B cell (primary cell): ENCODE results near the gene TMEM81. TPM values are rescaled to one million over a fixed set of nuclear protein-coding genes. Genes with fewer than 3 reads are reported as not detected.

Source experiments
- ATAC-seq: fragments of 200-7000 bp; cut with Tn5 transposase; one replicate; pipeline ENCODE4 v1.10.0; 2021; ENCODE audit warnings: low read depth, mild to moderate bottlenecking, moderate number of reproducible peaks, moderate library complexity
- CTCF ChIA-PET: fragments of 350-600 bp; sonication (Branson Sonifier 250); formaldehyde crosslinking; loops from one replicate; lab custom pipeline; 2021; ENCODE audit warnings: antibody characterized with exemption, inconsistent platforms; lab: Charles Lee
- POLR2A ChIA-PET: fragments of 350-600 bp; sonication (Branson Sonifier 250); formaldehyde crosslinking; loops from one replicate; lab custom pipeline; 2021; ENCODE audit warnings: antibody characterized with exemption; lab: Charles Lee
- DNase-seq: peaks from one replicate; pipeline ENCODE4 v3.0.0; 2013
- H2AFZ ChIP-seq: 2 replicates; pipeline ENCODE4 v1.6.1; 2012; ENCODE audit warnings: mild to moderate bottlenecking, low read depth, low read length; ENCODE audit not compliant: insufficient read depth, poor library complexity, severe bottlenecking
- H3K27ac ChIP-seq, 2 donors: 1 replicate in 1 of 2; 2 replicates in 1 of 2; pipeline ENCODE4 v1.5.1; 2012 to 2013; ENCODE audit warnings: low read length in 2 of 2, mild to moderate bottlenecking in 2 of 2, moderate library complexity in 1 of 2
- H3K27me3 ChIP-seq, 4 experiments: fragments of 200-600 bp in 1 of 4; sonication (generic) in 1 of 4; replicated peaks in 1 of 4; 1 replicate in 2 of 4; 2 replicates in 2 of 4; pipeline versions ENCODE4 v1.6.1 to v1.7.0; 2013 to 2016; ENCODE audit warnings: low read length in 3 of 4, mild to moderate bottlenecking in 2 of 4, mixed read lengths in 1 of 4, moderate library complexity in 1 of 4; ENCODE audit not compliant: insufficient read depth in 4 of 4, control insufficient read depth in 3 of 4; ENCODE audit errors: control extremely low read depth in 1 of 4
- H3K36me3 ChIP-seq, 2 experiments: replicated peaks in 1 of 2; 1 replicate in 1 of 2; 2 replicates in 1 of 2; pipeline versions ENCODE4 v1.6.1 to v1.7.1; 2013; ENCODE audit warnings: low read length in 1 of 2; ENCODE audit not compliant: insufficient read depth in 2 of 2, control insufficient read depth in 1 of 2; ENCODE audit errors: control extremely low read depth in 1 of 2, extremely low read depth in 1 of 2
- H3K4me1 ChIP-seq, 2 donors: fragments of 200-600 bp in 1 of 2; sonication (generic) in 1 of 2; 1 replicate in 1 of 2; 2 replicates in 1 of 2; pipeline versions ENCODE4 v1.5.1 to v1.6.1; 2013 to 2017; ENCODE audit warnings: low read length in 2 of 2; ENCODE audit not compliant: control insufficient read depth in 2 of 2, insufficient read depth in 2 of 2
- H3K4me2 ChIP-seq: replicated peaks from 2 replicates; pipeline ENCODE3; 2012; ENCODE audit warnings: mild to moderate bottlenecking, low read depth, low read length; ENCODE audit not compliant: poor library complexity, severe bottlenecking
- H3K4me3 ChIP-seq, 5 experiments: fragments of 200-600 bp in 1 of 5; sonication (generic) in 1 of 5; 1 replicate in 3 of 5; 2 replicates in 2 of 5; pipeline versions ENCODE4 v1.5.1 to v1.7.0; 2011 to 2016; ENCODE audit warnings: low read length in 4 of 5, mild to moderate bottlenecking in 4 of 5, low read depth in 2 of 5, control low read depth in 1 of 5, moderate library complexity in 1 of 5; ENCODE audit not compliant: insufficient read depth in 1 of 5; ENCODE audit errors: control extremely low read depth in 1 of 5, extremely low read depth in 1 of 5
- H3K79me2 ChIP-seq: fragments of 200-600 bp; sonication (generic); one replicate; pipeline ENCODE4 v1.6.0; 2016; ENCODE audit warnings: low read length; ENCODE audit not compliant: control insufficient read depth, insufficient read depth
- H3K9ac ChIP-seq: fragments of 200-600 bp; sonication (generic); 2 replicates; pipeline ENCODE4 v1.6.1; 2017; ENCODE audit warnings: mild to moderate bottlenecking, low read length, moderate library complexity
- H3K9me3 ChIP-seq, 3 donors: one replicate each; pipeline versions ENCODE4 v1.6.1 to v1.7.1; 2013; ENCODE audit warnings: low read length in 2 of 3; ENCODE audit not compliant: control insufficient read depth in 2 of 3, insufficient read depth in 1 of 3; ENCODE audit errors: control extremely low read depth in 1 of 3
- H4K20me1 ChIP-seq: 2 replicates; pipeline ENCODE4 v1.6.0; 2012; ENCODE audit warnings: mild to moderate bottlenecking, low read length; ENCODE audit not compliant: insufficient read depth, control insufficient read depth, poor library complexity, severe bottlenecking
- H3K27ac Mint-ChIP-seq: one replicate; pipeline ENCODE4 v1.8.0; 2021; ENCODE audit warnings: mixed read lengths
- H3K27me3 Mint-ChIP-seq: one replicate; pipeline ENCODE4 v1.8.0; 2021; ENCODE audit warnings: mixed read lengths
- H3K4me1 Mint-ChIP-seq: one replicate; pipeline ENCODE4 v1.8.0; 2021; ENCODE audit warnings: mixed read lengths
- H3K4me3 Mint-ChIP-seq: one replicate; pipeline ENCODE4 v1.8.0; 2021; ENCODE audit warnings: mixed read lengths
- H3K9me3 Mint-ChIP-seq: one replicate; pipeline ENCODE4 v1.8.0; 2022; ENCODE audit warnings: mixed read lengths; ENCODE audit not compliant: insufficient read depth
- CTCF ChIP-seq: fragments of 200-600 bp; IDR thresholded peaks from one replicate; pipeline ENCODE4 v1.8.0; 2022; ENCODE audit warnings: antibody characterized with exemption, mild to moderate bottlenecking
- EZH2 ChIP-seq: IDR thresholded peaks from 2 replicates; pipeline ENCODE4 v1.6.1; 2012; ENCODE audit warnings: borderline replicate concordance, low read depth, mild to moderate bottlenecking, moderate library complexity, low read length; ENCODE audit not compliant: insufficient read depth, poor library complexity, severe bottlenecking
- WGBS: methylation state at CpG from one replicate; pipeline ENCODE4 v1.1.5; 2013; ENCODE audit warnings: missing lambda C conversion rate; ENCODE audit not compliant: insufficient coverage; 5-methylcytosine and 5-hydroxymethylcytosine counted together
- intact Hi-C: fragments of 100-400 bp; cut with micrococcal nuclease; formaldehyde crosslinking; loops from one replicate; pipeline ENCODE4 v1.10.0; 2022
- polyA plus RNA-seq: library from polyadenylated mRNA; depleted of rRNA; stranded (reverse); fragments of >200 nt; gene quantifications from 2 replicates; pipeline ENCODE4 v1.2.3, GENCODE V29; 2012
- total RNA-seq, 2 donors: library from RNA; stranded (reverse); fragments of 120-200 nt in 1 of 2; gene quantifications; 1 replicate in 1 of 2; 2 replicates in 1 of 2; pipeline versions ENCODE4 v1.2.3 to v1.2.4, GENCODE V29; 2013 to 2022

Gene TMEM81
- total and polyA plus RNA-seq, 2 donors (not counting 1 experiment from before 2014, with no cell fraction given) = 3.0 to 6.2 TPM

- H3K9me3 ChIP-seq = no peaks in the 10 kb centered on the region
- intact Hi-C loops = no loop called here
- H3K9ac ChIP-seq = no peak overlapping the region
- no peaks in the 10 kb centered on the region for H4K20me1 ChIP-seq
- no peaks in the 10 kb centered on the region for H3K4me1 Mint-ChIP-seq
- ATAC-seq (no peak), DNase-seq (no peak)
- H3K27me3 Mint-ChIP-seq = peaks cover 66% of the 10 kb centered on the region
- no peaks in the 10 kb centered on the region for H3K4me1 ChIP-seq
- H3K27me3 ChIP-seq = peaks cover 0 to 47% (median 11%) of the 10 kb centered on the region in 4 experiments
- no peaks in the 10 kb centered on the region for H3K36me3 ChIP-seq
- no peak overlapping the region for H3K4me2 ChIP-seq
- H3K9me3 Mint-ChIP-seq = no peaks in the 10 kb centered on the region
- no peak overlapping the region for H3K27ac ChIP-seq
- no peak for TF ChIP-seq CTCF
- TF ChIP-seq EZH2 = no peak
- no peak overlapping the region for H3K4me3 ChIP-seq
- POLR2A ChIA-PET = no interaction called here
- H2AFZ ChIP-seq = no peak overlapping the region
- WGBS = 10% methylated on average over 1 of the region's 4 CpGs
- no peaks in the 10 kb centered on the region for H3K79me2 ChIP-seq
- CTCF ChIA-PET = no interaction called here
- H3K4me3 Mint-ChIP-seq = no peak overlapping the region
- H3K27ac Mint-ChIP-seq = no peak overlapping the region
These were observed 40.4 kb downstream of the TMEM81 start for GRCh38 chr1:205043866-205044265.

- 18% methylated on average over 42 of the region's 53 CpGs for WGBS
These were observed 41.1 kb downstream of the TMEM81 start, which contains the start of gene CNTN2 for GRCh38 chr1:205042911-205043806. CNTN2 (plus strand) TSS chr1:205043212; CDS start chr1:205053186, 9,974 bp downstream.

More at GRCh38 chr1:205042911-205043806, 41.1 kb downstream of the TMEM81 start, which contains the start of gene CNTN2:
- Histone ChIP-seq H3K9me3 (no peaks in the 10 kb centered on the region), H3K4me3 (no peak within 1 kb of the TSS), H3K4me2 (no peak within 1 kb of the TSS), H3K9ac (no peak within 1 kb of the TSS), H3K79me2 (no peaks in the 10 kb centered on the region), H3K27me3 (peaks cover 0 to 47% (median 11%) of the 10 kb centered on the region in 4 experiments), H3K36me3 (no peaks in the 10 kb centered on the region), H4K20me1 (no peaks in the 10 kb centered on the region), H2AFZ (no peak within 1 kb of the TSS), H3K4me1 (no peaks in the 10 kb centered on the region), H3K27ac (no peak within 1 kb of the TSS)
- no peak within 1 kb of the TSS for H3K4me3 Mint-ChIP-seq
- H3K27ac Mint-ChIP-seq = no peak within 1 kb of the TSS
- DNase-seq = no peak
- no peaks in the 10 kb centered on the region for H3K4me1 Mint-ChIP-seq
- ATAC-seq = no peak
- CTCF ChIA-PET = no interaction called here
- TF ChIP-seq CTCF (no peak), EZH2 (no peak)
- POLR2A ChIA-PET = no interaction called here
- intact Hi-C loops = no loop called here
- no peaks in the 10 kb centered on the region for H3K9me3 Mint-ChIP-seq
- peaks cover 63% of the 10 kb centered on the region for H3K27me3 Mint-ChIP-seq
